ENCODE measurements around the gene CENPS.
A peak's percentile ranks its signal among the peaks of the same experiment; 100 is the strongest.
"Not testable (repeated sequence)": the region's sequence is repeated elsewhere in the genome, so short reads cannot be mapped to it uniquely, and the experiment has no call there.

Gene CENPS

DNA sequence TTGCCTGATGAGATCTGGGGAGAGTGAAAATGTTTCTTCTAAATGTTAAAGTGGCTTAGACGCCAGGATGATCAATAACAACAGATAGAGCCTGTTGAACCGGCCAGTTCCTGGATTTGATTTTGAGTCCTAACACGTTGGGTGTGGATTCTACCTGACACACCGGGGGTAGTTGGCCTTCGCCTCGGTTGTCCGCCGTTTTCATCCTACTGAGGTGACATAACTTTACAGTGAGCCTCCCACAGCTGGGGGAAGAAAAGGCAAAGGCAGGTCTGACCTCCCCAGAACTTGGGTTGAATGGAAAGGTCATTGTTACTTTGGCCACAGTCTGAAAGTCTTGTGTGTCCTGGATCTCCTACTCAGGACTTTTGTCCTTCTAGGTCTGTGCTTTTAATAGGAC lies 30.2 kb upstream of the CENPS start:
- no peak for TF ChIP-seq ZFX (IDR thresholded peaks at IDR 0.05)
- TF ChIP-seq, protein P1, sequence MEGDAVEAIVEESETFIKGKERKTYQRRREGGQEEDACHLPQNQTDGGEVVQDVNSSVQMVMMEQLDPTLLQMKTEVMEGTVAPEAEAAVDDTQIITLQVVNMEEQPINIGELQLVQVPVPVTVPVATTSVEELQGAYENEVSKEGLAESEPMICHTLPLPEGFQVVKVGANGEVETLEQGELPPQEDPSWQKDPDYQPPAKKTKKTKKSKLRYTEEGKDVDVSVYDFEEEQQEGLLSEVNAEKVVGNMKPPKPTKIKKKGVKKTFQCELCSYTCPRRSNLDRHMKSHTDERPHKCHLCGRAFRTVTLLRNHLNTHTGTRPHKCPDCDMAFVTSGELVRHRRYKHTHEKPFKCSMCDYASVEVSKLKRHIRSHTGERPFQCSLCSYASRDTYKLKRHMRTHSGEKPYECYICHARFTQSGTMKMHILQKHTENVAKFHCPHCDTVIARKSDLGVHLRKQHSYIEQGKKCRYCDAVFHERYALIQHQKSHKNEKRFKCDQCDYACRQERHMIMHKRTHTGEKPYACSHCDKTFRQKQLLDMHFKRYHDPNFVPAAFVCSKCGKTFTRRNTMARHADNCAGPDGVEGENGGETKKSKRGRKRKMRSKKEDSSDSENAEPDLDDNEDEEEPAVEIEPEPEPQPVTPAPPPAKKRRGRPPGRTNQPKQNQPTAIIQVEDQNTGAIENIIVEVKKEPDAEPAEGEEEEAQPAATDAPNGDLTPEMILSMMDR (conservative IDR thresholded peaks at IDR 0.05): no peak
- H3K27ac ChIP-seq: peak overlapping the region; percentile 96

- TF ChIP-seq, protein P1 (conservative IDR thresholded peaks at IDR 0.05): no peak
- TF ChIP-seq ZFX (IDR thresholded peaks at IDR 0.05): no peak
- H3K27ac ChIP-seq: no peak overlapping the region
Measured at GRCh38 chr1:10401281-10401680, 29.0 kb upstream of the CENPS start.

- no peak overlapping the region for H3K27ac ChIP-seq
- no peak for TF ChIP-seq ZFX (IDR thresholded peaks at IDR 0.05)
- TF ChIP-seq, protein P1 (conservative IDR thresholded peaks at IDR 0.05): no peak
Measured at GRCh38 chr1:10402729-10403274, 27.4 kb upstream of the CENPS start.

DNA sequence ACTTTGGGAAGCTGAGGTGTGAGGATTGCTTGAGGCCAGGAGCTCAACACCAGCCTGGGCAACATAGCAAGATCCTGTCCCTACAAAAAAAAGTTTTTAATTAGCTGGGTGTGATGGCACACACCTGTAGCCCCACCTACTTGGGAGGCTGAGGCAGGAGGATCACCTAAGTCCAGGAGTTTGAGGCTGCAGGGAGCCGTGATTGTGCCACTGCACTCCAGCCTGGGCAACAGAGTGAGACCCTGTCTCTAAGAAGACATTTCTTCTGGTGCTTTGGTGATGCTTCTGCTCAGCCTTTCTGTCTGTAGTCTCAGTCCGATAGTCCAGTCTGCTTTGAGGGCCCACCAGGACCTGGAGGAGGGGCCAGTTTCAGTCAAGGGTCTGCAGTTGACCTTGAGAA lies 23.0 kb upstream of the CENPS start:
- TF ChIP-seq, protein P1 (conservative IDR thresholded peaks at IDR 0.05): no peak
- TF ChIP-seq ZFX (IDR thresholded peaks at IDR 0.05): no peak
- no peak overlapping the region for H3K27ac ChIP-seq

GRCh38 chr1:10415211-10415930 lies 14.9 kb upstream of the CENPS start:
- peak overlapping the region; percentile 61 for H3K27ac ChIP-seq
- no peak for TF ChIP-seq ZFX (IDR thresholded peaks at IDR 0.05)
- TF ChIP-seq, protein P1 (conservative IDR thresholded peaks at IDR 0.05): no peak

GRCh38 chr1:10415967-10416366 lies 14.3 kb upstream of the CENPS start:
- peak overlapping the region; percentile 52 for H3K27ac ChIP-seq

DNA sequence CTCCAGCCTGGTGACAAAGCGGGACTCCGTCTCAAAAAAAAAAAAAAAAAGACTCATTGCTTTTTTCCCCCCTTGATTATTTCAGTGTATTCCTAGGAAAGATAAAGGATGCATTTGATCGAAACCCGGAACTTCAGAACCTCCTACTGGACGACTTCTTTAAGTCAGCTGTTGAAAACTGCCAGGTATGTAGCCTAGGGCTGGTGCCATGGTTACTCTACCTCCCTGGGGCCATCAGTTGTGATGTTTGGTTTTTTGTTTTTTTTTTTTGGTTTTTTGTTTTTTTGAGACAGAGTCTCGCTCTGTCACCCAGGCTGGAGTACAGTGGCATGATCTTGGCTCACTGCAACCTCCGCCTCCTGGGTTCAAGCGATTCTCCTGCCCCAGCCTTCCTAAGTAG lies 11.5 kb upstream of the CENPS start:
- not testable (repeated sequence) for H3K27ac ChIP-seq

- TF ChIP-seq, protein P1 (conservative IDR thresholded peaks at IDR 0.05): no peak
- TF ChIP-seq ZFX (IDR thresholded peaks at IDR 0.05): no peak
- H3K27ac ChIP-seq: no peak overlapping the region
Measured at GRCh38 chr1:10419351-10419750, 10.9 kb upstream of the CENPS start.
